GM20000 (cell line): Measurements from ENCODE around the gene MYH15.
"Not testable (repeated sequence)": the region's sequence is repeated elsewhere in the genome, so short reads cannot be mapped to it uniquely, and the experiment has no call there.

Source experiments
- DNase-seq: peaks from one replicate; pipeline ENCODE4 v3.0.0; 2012; ENCODE audit warnings: low spot score
- CTCF ChIP-seq: IDR thresholded peaks from 2 replicates; pipeline ENCODE4 v1.5.1; 2012; ENCODE audit warnings: mild to moderate bottlenecking, control low read depth; ENCODE audit errors: extremely low read depth, missing control alignments

The MYH15 gene

GRCh38 chr3:108381529-108382140, 128.8 kb downstream of the MYH15 start:
- no peak for TF ChIP-seq CTCF
- DNase-seq, result no peak

GRCh38 chr3:108380128-108380795, 130.1 kb downstream of the MYH15 start:
- no peak for TF ChIP-seq CTCF
- DNase-seq, result no peak

- not testable (repeated sequence) for DNase-seq
These were observed 131.4 kb downstream of the MYH15 start for GRCh38 chr3:108378952-108379342.

- no peak for TF ChIP-seq CTCF
- no peak for DNase-seq
These were observed 132.0 kb downstream of the MYH15 start for GRCh38 chr3:108378153-108378951.

- no peak for TF ChIP-seq CTCF
- DNase-seq, result no peak
These were observed 133.0 kb downstream of the MYH15 start for GRCh38 chr3:108377384-108377783.

GRCh38 chr3:108376026-108376425, 134.4 kb downstream of the MYH15 start:
- DNase-seq, result no peak
- no peak for TF ChIP-seq CTCF

GRCh38 chr3:108359011-108359410, 151.4 kb downstream of the MYH15 start:
- no peak for TF ChIP-seq CTCF
- DNase-seq, result no peak
